Measurements from ENCODE around the gene NCOA5.

The NCOA5 gene

DNA sequence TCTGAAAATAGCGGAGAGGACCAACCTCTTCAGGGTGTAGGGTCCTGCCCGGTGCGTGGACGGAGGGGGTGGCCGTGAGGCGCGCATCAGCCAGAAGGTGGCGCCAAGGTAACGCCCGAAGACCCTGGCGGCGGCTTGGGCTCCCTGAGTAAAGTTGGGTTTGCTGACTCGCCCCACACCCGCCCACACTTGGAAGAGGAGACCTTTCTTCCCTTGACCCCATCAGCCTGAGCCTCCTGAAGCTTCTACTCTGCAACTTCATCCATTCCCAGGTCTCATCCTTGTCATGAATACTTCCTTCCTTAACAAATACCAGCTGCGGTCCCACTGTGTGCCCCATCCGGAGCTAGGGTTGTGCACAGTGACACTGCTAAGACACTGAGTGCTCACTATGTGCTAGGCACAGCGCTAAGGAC lies 43.0 kb upstream of the NCOA5 start:
- TF ChIP-seq, protein P1, sequence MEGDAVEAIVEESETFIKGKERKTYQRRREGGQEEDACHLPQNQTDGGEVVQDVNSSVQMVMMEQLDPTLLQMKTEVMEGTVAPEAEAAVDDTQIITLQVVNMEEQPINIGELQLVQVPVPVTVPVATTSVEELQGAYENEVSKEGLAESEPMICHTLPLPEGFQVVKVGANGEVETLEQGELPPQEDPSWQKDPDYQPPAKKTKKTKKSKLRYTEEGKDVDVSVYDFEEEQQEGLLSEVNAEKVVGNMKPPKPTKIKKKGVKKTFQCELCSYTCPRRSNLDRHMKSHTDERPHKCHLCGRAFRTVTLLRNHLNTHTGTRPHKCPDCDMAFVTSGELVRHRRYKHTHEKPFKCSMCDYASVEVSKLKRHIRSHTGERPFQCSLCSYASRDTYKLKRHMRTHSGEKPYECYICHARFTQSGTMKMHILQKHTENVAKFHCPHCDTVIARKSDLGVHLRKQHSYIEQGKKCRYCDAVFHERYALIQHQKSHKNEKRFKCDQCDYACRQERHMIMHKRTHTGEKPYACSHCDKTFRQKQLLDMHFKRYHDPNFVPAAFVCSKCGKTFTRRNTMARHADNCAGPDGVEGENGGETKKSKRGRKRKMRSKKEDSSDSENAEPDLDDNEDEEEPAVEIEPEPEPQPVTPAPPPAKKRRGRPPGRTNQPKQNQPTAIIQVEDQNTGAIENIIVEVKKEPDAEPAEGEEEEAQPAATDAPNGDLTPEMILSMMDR (conservative IDR thresholded peaks at IDR 0.05; ENCODE audit: low read depth, low read length): peak; percentile 88
- DNase-seq (ENCODE audit: low read depth): peak; percentile 69
- no peak overlapping the region for H3K4me3 ChIP-seq (ENCODE audit: low read depth, low read length)

DNA sequence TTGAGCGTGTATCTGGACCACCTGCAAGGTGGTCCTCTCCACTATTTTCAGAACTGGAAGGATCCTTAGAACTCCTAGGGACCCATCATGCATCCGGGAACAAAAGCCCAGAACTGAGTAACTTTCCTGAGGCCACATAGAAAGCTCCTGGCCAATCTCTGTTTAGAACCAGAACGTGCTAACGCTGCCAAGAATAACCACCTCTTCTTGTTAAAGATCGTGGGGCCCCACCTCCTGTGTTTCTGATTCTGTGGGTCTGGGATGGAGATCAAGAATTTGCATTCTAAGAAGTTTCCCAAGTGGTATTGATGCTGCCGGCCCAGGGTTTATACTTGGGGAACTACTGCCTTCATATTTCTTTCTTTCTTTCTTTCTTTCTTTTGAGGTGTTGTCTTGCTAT lies 41.6 kb upstream of the NCOA5 start:
- no peak overlapping the region for H3K4me3 ChIP-seq (ENCODE audit: low read depth, low read length)
- peak; percentile 68 for DNase-seq (ENCODE audit: low read depth)
- TF ChIP-seq, protein P1 (conservative IDR thresholded peaks at IDR 0.05; ENCODE audit: low read depth, low read length): no peak

DNA sequence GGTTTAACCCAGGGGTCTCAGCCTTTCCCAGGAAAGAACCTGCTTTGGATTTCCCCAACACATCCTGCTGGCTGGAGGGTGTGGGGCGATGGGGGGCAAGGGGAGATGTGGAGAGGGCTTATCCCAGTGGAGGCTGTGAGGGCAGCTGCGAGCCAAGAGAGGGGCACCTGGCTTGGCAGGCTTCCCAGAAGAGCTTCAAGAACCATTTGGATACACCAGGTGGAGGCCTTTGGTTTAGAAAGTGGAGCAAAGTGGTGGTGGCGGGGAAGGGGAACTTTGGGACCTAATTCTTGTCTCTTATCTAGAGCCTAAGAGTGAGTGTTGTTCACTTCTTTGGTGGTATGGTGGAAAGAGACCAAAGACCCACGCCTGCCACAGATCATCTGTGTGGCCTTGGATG lies 40.8 kb upstream of the NCOA5 start:
- H3K4me3 ChIP-seq (ENCODE audit: low read depth, low read length): no peak overlapping the region
- TF ChIP-seq, protein P1 (conservative IDR thresholded peaks at IDR 0.05; ENCODE audit: low read depth, low read length): no peak
- DNase-seq (ENCODE audit: low read depth): no peak

DNA sequence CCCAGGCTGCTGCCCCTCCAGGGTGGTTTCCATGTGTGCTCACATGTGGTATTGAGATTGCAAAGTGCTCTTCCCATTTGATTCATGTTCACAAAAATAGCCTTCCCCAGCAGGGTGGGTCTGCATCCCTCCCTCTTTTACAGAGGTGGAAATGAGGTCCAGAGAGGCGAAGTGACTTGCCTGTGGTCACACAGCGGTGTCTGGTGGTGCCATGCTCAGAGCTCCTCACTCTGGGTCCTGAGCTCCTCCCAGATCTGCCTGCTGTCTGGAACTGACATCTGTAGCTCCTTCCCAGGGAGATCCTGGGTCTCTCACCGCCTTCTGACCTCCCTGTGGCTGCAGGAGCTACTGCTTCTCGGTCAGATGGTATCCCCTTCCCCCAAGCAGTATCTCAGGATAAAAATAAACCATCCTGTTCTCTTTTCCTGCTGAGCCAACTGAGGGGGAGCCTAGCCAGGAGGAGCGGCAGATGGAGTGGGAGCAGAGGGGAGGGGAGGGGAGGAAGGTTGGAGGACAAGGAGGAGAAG lies 40.3 kb upstream of the NCOA5 start:
- TF ChIP-seq, protein P1 (conservative IDR thresholded peaks at IDR 0.05; ENCODE audit: low read depth, low read length): no peak
- no peak overlapping the region for H3K4me3 ChIP-seq (ENCODE audit: low read depth, low read length)
- no peak for DNase-seq (ENCODE audit: low read depth)

DNA sequence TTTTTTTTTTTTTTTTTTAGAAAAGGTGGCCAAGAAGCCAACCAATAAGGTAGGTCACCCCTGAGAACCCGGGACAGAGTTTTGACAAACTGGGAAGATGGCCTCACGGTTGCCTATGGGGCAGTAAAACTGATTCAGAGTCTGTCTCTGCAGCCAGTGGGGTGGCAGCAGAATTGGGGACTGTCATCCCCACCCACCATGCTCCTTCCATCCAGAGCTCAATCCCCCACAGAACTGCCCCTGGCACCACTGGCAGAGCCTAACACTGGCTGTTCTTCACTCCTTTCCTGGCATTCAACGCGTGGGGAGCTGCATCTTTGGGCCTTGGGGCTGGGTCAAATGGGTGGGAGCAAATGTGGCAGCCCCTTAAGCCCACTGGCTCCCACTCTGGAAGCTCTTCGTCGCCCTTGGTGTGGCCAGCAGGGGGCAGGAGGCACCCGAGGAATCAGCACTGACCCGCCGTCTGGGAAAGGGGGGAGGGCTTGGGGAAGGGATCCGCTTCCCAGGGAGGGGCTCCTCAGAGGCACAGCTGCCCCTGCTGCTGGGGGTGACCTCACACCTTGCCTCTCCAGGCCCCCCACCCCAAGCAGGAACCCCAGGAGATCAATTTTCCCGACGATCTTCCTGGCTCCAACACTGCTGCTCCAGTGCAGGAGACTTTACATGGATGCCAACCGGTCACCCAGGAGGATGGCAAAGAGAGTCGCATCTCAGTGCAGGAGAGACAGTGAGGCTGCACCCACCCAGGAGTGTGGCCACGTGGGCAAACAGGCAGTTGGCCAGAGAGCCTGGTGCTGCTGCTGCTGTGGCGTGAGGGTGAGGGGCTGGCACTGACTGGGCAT lies 38.8 kb upstream of the NCOA5 start:
- H3K4me3 ChIP-seq (ENCODE audit: low read depth, low read length): no peak overlapping the region
- peak; percentile 25 for DNase-seq (ENCODE audit: low read depth)
- TF ChIP-seq, protein P1 (conservative IDR thresholded peaks at IDR 0.05; ENCODE audit: low read depth, low read length): peak; percentile 79

DNA sequence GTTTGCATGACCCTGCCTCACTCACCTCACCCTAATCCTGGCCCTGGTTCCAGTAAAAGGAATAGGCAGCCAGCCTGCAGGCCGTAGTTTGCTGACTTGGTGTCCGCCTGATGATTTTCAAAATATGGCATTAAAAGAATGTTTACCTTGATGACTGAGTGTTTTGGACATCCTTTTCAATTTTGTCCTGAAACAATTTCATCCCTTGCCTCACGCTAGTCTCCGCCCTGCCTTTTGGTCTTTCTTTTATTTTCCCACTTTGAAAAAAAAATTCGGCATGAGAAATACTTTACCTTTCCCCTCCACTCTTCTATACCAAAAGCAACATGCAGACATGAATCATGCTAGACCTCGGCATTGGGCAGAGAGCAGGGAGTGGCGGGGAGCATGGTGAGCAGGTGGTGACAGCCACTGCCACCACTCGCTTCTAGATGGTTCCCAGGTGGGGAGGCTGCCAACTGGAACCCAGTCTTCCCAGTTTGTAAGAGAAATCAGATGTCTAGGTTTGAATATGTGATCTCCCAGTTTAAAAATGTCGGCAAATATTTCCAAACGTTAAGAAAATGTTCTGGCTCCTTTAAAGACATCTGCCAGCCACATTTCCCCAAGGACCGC lies 37.7 kb upstream of the NCOA5 start:
- no peak overlapping the region for H3K4me3 ChIP-seq (ENCODE audit: low read depth, low read length)
- DNase-seq (ENCODE audit: low read depth): no peak
- TF ChIP-seq, protein P1 (conservative IDR thresholded peaks at IDR 0.05; ENCODE audit: low read depth, low read length): no peak

Measured in choroid plexus epithelial cell (primary cell).